Measurements from ENCODE around the gene SCP2D1. TPM values are rescaled to one million over a fixed set of nuclear protein-coding genes. Genes with fewer than 3 reads are reported as not detected.

The SCP2D1 gene
- total RNA-seq, 2 donors from 2014 or later = not detected

DNA sequence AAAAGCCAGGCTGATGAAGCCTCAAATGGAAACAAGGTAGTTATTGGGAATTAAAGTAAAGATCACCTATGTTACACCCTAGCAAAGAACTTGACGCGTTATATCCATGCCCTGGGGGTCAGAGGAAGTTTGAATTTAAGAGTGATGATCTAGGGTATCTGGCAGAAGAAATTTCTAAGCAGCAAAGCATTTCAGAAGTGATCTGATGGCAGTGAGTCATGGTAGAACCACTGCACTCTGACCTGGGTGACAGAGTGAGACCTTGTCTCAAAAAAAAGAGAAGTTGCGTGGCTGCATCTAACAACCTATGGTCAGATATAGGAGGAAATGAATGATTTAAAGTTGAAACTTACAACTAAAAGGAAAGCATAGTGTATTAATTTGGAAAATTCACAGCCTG lies 45.2 kb downstream of the SCP2D1 start:
- 70 to 85% methylated on average over 2 to 3 of the region's 3 CpGs for WGBS, 2 experiments (ENCODE audit: insufficient coverage in 1 of 2, insufficient read length in 1 of 2)
- Mint-ChIP-seq H3K9me3 (peaks cover 10% of the 10 kb centered on the region), H3K27ac (no peak overlapping the region), H3K4me3 (no peak overlapping the region), H3K4me1 (no peaks in the 10 kb centered on the region), H3K27me3 (ENCODE audit: insufficient read depth) (peaks cover 18% of the 10 kb centered on the region), H3K36me3 (ENCODE audit: low read depth) (no peaks in the 10 kb centered on the region)
- Histone ChIP-seq H3K4me1 (ENCODE audit: control insufficient read depth, insufficient read depth, low read length) (no peaks in the 10 kb centered on the region), H3K36me3 (ENCODE audit: control insufficient read depth, insufficient read depth, low read length) (no peaks in the 10 kb centered on the region), H3K27me3 (ENCODE audit: control insufficient read depth, insufficient read depth, low read length, poor library complexity, severe bottlenecking) (no peaks in the 10 kb centered on the region), H3K9me3 (ENCODE audit: control insufficient read depth, low read length) (no peaks in the 10 kb centered on the region), H3K27ac (ENCODE audit: low read depth, low read length) (no peak overlapping the region), H3K9ac (ENCODE audit: extremely low read depth, low read length, poor library complexity, severe bottlenecking) (no peak overlapping the region), H3K4me3 (ENCODE audit: low read length) (no peak overlapping the region)
- TF ChIP-seq, protein P1, sequence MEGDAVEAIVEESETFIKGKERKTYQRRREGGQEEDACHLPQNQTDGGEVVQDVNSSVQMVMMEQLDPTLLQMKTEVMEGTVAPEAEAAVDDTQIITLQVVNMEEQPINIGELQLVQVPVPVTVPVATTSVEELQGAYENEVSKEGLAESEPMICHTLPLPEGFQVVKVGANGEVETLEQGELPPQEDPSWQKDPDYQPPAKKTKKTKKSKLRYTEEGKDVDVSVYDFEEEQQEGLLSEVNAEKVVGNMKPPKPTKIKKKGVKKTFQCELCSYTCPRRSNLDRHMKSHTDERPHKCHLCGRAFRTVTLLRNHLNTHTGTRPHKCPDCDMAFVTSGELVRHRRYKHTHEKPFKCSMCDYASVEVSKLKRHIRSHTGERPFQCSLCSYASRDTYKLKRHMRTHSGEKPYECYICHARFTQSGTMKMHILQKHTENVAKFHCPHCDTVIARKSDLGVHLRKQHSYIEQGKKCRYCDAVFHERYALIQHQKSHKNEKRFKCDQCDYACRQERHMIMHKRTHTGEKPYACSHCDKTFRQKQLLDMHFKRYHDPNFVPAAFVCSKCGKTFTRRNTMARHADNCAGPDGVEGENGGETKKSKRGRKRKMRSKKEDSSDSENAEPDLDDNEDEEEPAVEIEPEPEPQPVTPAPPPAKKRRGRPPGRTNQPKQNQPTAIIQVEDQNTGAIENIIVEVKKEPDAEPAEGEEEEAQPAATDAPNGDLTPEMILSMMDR (conservative IDR thresholded peaks at IDR 0.05) = no peak
- no peak for DNase-seq

Other genes with a start within 250 kb of the SCP2D1 start
- 10 to 100 TPM; 67.6 to 80.3 TPM for gene SMIM26, start 246.4 kb upstream of the SCP2D1 start, total RNA-seq
- gene DTD1, start 225.7 kb upstream of the SCP2D1 start, total RNA-seq = 10 to 100 TPM; 34.2 to 44.0 TPM

Measured in endodermal cell (in vitro differentiated cells).